ENCODE data around the gene CTSW. TPM values are rescaled to one million over a fixed set of nuclear protein-coding genes. Genes with fewer than 3 reads are reported as not detected.

CTSW gene
- total RNA-seq, 1 donor from 2014 or later = 0.35 TPM

GRCh38 chr11:65919573-65920371, 40.1 kb downstream of the CTSW start:
- DNase-seq (ENCODE audit: extremely low read depth, low read depth, low spot score) = no peak

- no peak for DNase-seq (ENCODE audit: extremely low read depth, low read depth, low spot score)
Measured at GRCh38 chr11:65920372-65920802, 40.8 kb downstream of the CTSW start.

- DNase-seq (ENCODE audit: extremely low read depth, low read depth, low spot score) = no peak
Measured at GRCh38 chr11:65921033-65921555, 41.5 kb downstream of the CTSW start.

- DNase-seq (ENCODE audit: extremely low read depth, low read depth, low spot score) = no peak
Measured at GRCh38 chr11:65921876-65922275, 42.2 kb downstream of the CTSW start.

- DNase-seq (ENCODE audit: extremely low read depth, low read depth, low spot score) = no peak
Measured at GRCh38 chr11:65922565-65922964, 42.9 kb downstream of the CTSW start.

GRCh38 chr11:65925397-65925796, 45.8 kb downstream of the CTSW start:
- no peak for DNase-seq (ENCODE audit: extremely low read depth, low read depth, low spot score)

GRCh38 chr11:65927904-65928397, 48.3 kb downstream of the CTSW start:
- DNase-seq (ENCODE audit: extremely low read depth, low read depth, low spot score) = no peak

- no peak for DNase-seq (ENCODE audit: extremely low read depth, low read depth, low spot score)
Measured at GRCh38 chr11:65928667-65929066, 49.0 kb downstream of the CTSW start.

GRCh38 chr11:65931773-65932557, 52.3 kb downstream of the CTSW start:
- no peak for DNase-seq (ENCODE audit: extremely low read depth, low read depth, low spot score)

GRCh38 chr11:65932558-65932919, 52.9 kb downstream of the CTSW start:
- no peak for DNase-seq (ENCODE audit: extremely low read depth, low read depth, low spot score)

Other genes starting within 250 kb of the CTSW start
- 60.7 and 102 TPM in 2 replicates for gene SIPA1, start 241.7 kb upstream of the CTSW start, total RNA-seq
- gene RELA, start 216.9 kb upstream of the CTSW start, total RNA-seq = 89.0 and 118 TPM in 2 replicates
- 38.9 and 47.5 TPM in 2 replicates for gene KAT5, start 167.6 kb upstream of the CTSW start, total RNA-seq
- 76.5 and 87.6 TPM in 2 replicates for gene RNASEH2C, start 159.0 kb upstream of the CTSW start, total RNA-seq
- 15.8 and 18.8 TPM in 2 replicates for gene AP5B1, start 98.9 kb upstream of the CTSW start, total RNA-seq
- not detected in 2 replicates for gene OVOL1, start 92.8 kb upstream of the CTSW start, total RNA-seq
- gene SNX32, start 45.9 kb upstream of the CTSW start, total RNA-seq = 0.63 TPM in 1 of 2 replicates, not detected in the other
- 2,090 and 2,212 TPM in 2 replicates for gene CFL1, start 21.7 kb upstream of the CTSW start, total RNA-seq
- 50.4 and 63.4 TPM in 2 replicates for gene MUS81, start 19.4 kb upstream of the CTSW start, total RNA-seq
- gene EFEMP2, start 7.0 kb upstream of the CTSW start, total RNA-seq = 81.9 TPM in 2 replicates
- 131 and 158 TPM in 2 replicates for gene FIBP, start 8.6 kb downstream of the CTSW start, total RNA-seq
- gene CCDC85B, start 10.8 kb downstream of the CTSW start, total RNA-seq = 201 and 204 TPM in 2 replicates
- gene FOSL1, start 20.6 kb downstream of the CTSW start, total RNA-seq = 71.4 and 97.8 TPM in 2 replicates
- 19.6 and 30.0 TPM in 2 replicates for gene C11orf68, start 39.2 kb downstream of the CTSW start, total RNA-seq
- 144 and 185 TPM in 2 replicates for gene DRAP1, start 39.6 kb downstream of the CTSW start, total RNA-seq
- not detected in 2 replicates for gene TSGA10IP, start 65.6 kb downstream of the CTSW start, total RNA-seq
- gene SART1, start 81.9 kb downstream of the CTSW start, total RNA-seq = 34.8 and 60.1 TPM in 2 replicates
- gene EIF1AD, start 122.3 kb downstream of the CTSW start, total RNA-seq = 27.1 and 42.8 TPM in 2 replicates
- gene BANF1, start 122.7 kb downstream of the CTSW start, total RNA-seq = 55.3 and 90.4 TPM in 2 replicates
- 0.29 and 0.82 TPM in 2 replicates for gene CST6, start 132.2 kb downstream of the CTSW start, total RNA-seq
- gene CATSPER1, start 146.6 kb downstream of the CTSW start, total RNA-seq = 0.82 TPM in 1 of 2 replicates, not detected in the other
- gene GAL3ST3, start 169.3 kb downstream of the CTSW start, total RNA-seq = 0.23 TPM in 1 of 2 replicates, not detected in the other
- gene SF3B2, start 172.5 kb downstream of the CTSW start, total RNA-seq = 129 and 162 TPM in 2 replicates
- gene PACS1, start 190.4 kb downstream of the CTSW start, total RNA-seq = 40.0 and 74.4 TPM in 2 replicates